Loucy (cell line): ENCODE measurements around the gene ADGRL3.
"Not testable (repeated sequence)": the region's sequence is repeated elsewhere in the genome, so short reads cannot be mapped to it uniquely, and the experiment has no call there.

Experiments
- H2AFZ ChIP-seq: fragments of 200-600 bp; sonication (generic); 2 replicates; pipeline ENCODE4 v1.6.0; 2016; ENCODE audit warnings: antibody characterized with exemption, mild to moderate bottlenecking, low read length, moderate library complexity
- H3F3A ChIP-seq: fragments of 200-600 bp; 2 replicates; pipeline ENCODE4 v1.6.0; 2016; ENCODE audit warnings: antibody characterized with exemption, low read depth, mild to moderate bottlenecking
- H3K27me3 ChIP-seq: fragments of 200-600 bp; sonication (generic); 2 replicates; pipeline ENCODE4 v1.6.1; 2014; ENCODE audit warnings: low read length, mild to moderate bottlenecking; ENCODE audit not compliant: insufficient read depth, poor library complexity, severe bottlenecking
- H3K36me3 ChIP-seq: fragments of 200-600 bp; sonication (generic); 2 replicates; pipeline ENCODE4 v1.6.1; 2016; ENCODE audit warnings: low read length; ENCODE audit not compliant: insufficient read depth
- H3K4me1 ChIP-seq: fragments of 200-600 bp; sonication (generic); 2 replicates; pipeline ENCODE4 v1.5.1; 2014; ENCODE audit warnings: low read length, mild to moderate bottlenecking; ENCODE audit not compliant: insufficient read depth, poor library complexity, severe bottlenecking
- H3K4me2 ChIP-seq: fragments of 200-600 bp; sonication (generic); 2 replicates; pipeline ENCODE4 v1.6.0; 2014; ENCODE audit warnings: antibody characterized with exemption, low read length, low read depth, mild to moderate bottlenecking; ENCODE audit not compliant: poor library complexity, severe bottlenecking
- H3K4me3 ChIP-seq: fragments of 200-600 bp; sonication (generic); 2 replicates; pipeline ENCODE4 v1.5.1; 2014; ENCODE audit warnings: low read length, mild to moderate bottlenecking, mixed read lengths; ENCODE audit not compliant: poor library complexity, severe bottlenecking
- H3K79me2 ChIP-seq: fragments of 200-600 bp; sonication (generic); 2 replicates; pipeline ENCODE4 v1.6.1; 2014; ENCODE audit warnings: low read length; ENCODE audit not compliant: insufficient read depth
- H3K9ac ChIP-seq: fragments of 200-600 bp; sonication (generic); 2 replicates; pipeline ENCODE4 v1.6.0; 2014; ENCODE audit warnings: mild to moderate bottlenecking, low read depth, low read length, moderate library complexity; ENCODE audit not compliant: poor library complexity, severe bottlenecking
- H3K9me2 ChIP-seq: fragments of 200-600 bp; sonication (generic); replicated peaks from 2 replicates; pipeline ENCODE4 v1.6.1; 2016; ENCODE audit warnings: low read depth, low read length, mixed read lengths
- H3K9me3 ChIP-seq: fragments of 200-600 bp; sonication (generic); 2 replicates; pipeline ENCODE4 v1.6.1; 2014; ENCODE audit warnings: mild to moderate bottlenecking, antibody characterized with exemption, low read length, low read depth; ENCODE audit not compliant: insufficient read depth
- H4K20me1 ChIP-seq: fragments of 200-600 bp; sonication (generic); 2 replicates; pipeline ENCODE4 v1.6.0; 2014; ENCODE audit warnings: antibody characterized with exemption, low read length, mild to moderate bottlenecking; ENCODE audit not compliant: insufficient read depth, poor library complexity, severe bottlenecking
- CTCF ChIP-seq: fragments of 200-600 bp; sonication (generic); conservative IDR thresholded peaks from 2 replicates; pipeline ENCODE4 v1.5.1; 2014; ENCODE audit warnings: mild to moderate bottlenecking, antibody characterized with exemption, low read length
- EZH2phosphoT487 ChIP-seq: fragments of 200-600 bp; IDR thresholded peaks from 2 replicates; pipeline ENCODE4 v1.6.1; 2018; ENCODE audit warnings: antibody characterized with exemption, mild to moderate bottlenecking, moderate library complexity, borderline replicate concordance

ADGRL3 gene

GRCh38 chr4:61379406-61379805, 179.3 kb downstream of the ADGRL3 start:
- Histone ChIP-seq H3K9ac (no peak overlapping the region), H4K20me1 (no peaks in the 10 kb centered on the region), H3K4me3 (no peak overlapping the region), H3K9me2 (no peaks in the 10 kb centered on the region), H2AFZ (no peak overlapping the region), H3K4me2 (no peak overlapping the region), H3K9me3 (no peaks in the 10 kb centered on the region), H3K27me3 (no peaks in the 10 kb centered on the region), H3K4me1 (no peaks in the 10 kb centered on the region), H3F3A (no peaks in the 10 kb centered on the region), H3K79me2 (no peaks in the 10 kb centered on the region), H3K36me3 (no peaks in the 10 kb centered on the region)
- no peak for TF ChIP-seq CTCF
- no peak for TF ChIP-seq EZH2phosphoT487

GRCh38 chr4:61380865-61381264, 180.7 kb downstream of the ADGRL3 start:
- H3K9me2 ChIP-seq: no peaks in the 10 kb centered on the region
- H3F3A ChIP-seq: no peaks in the 10 kb centered on the region
- no peaks in the 10 kb centered on the region for H3K79me2 ChIP-seq
- no peaks in the 10 kb centered on the region for H3K4me1 ChIP-seq
- no peak overlapping the region for H3K4me3 ChIP-seq
- H3K27me3 ChIP-seq: no peaks in the 10 kb centered on the region
- no peak overlapping the region for H2AFZ ChIP-seq
- H3K9ac ChIP-seq: no peak overlapping the region
- H3K9me3 ChIP-seq: no peaks in the 10 kb centered on the region
- H4K20me1 ChIP-seq: no peaks in the 10 kb centered on the region
- H3K4me2 ChIP-seq: no peak overlapping the region
- H3K36me3 ChIP-seq: no peaks in the 10 kb centered on the region
- TF ChIP-seq EZH2phosphoT487 (no peak), CTCF (no peak)

- Histone ChIP-seq H3K36me3 (no peaks in the 10 kb centered on the region), H3K27me3 (no peaks in the 10 kb centered on the region), H4K20me1 (no peaks in the 10 kb centered on the region), H3K4me1 (no peaks in the 10 kb centered on the region), H3K4me3 (no peak overlapping the region), H2AFZ (no peak overlapping the region), H3K9ac (no peak overlapping the region), H3K4me2 (no peak overlapping the region), H3K79me2 (no peaks in the 10 kb centered on the region), H3F3A (no peaks in the 10 kb centered on the region), H3K9me2 (no peaks in the 10 kb centered on the region), H3K9me3 (no peaks in the 10 kb centered on the region)
- TF ChIP-seq CTCF (no peak), EZH2phosphoT487 (no peak)
Measured at GRCh38 chr4:61385256-61385655, 185.1 kb downstream of the ADGRL3 start.

- not testable (repeated sequence) for H3K4me3 ChIP-seq, H3K4me2 ChIP-seq, H3F3A ChIP-seq, H3K9me2 ChIP-seq, H3K9ac ChIP-seq, H4K20me1 ChIP-seq, H3K9me3 ChIP-seq, H2AFZ ChIP-seq, H3K4me1 ChIP-seq, H3K36me3 ChIP-seq, H3K79me2 ChIP-seq, H3K27me3 ChIP-seq
Measured at GRCh38 chr4:61387372-61387771, 187.2 kb downstream of the ADGRL3 start.
